HepG2 (cell line): ENCODE results near the gene STIP1. TPM values are rescaled to one million over a fixed set of nuclear protein-coding genes. Genes with fewer than 3 reads are reported as not detected.

Experiments used
- ARID2 ChIP-seq: sonication (generic); formaldehyde crosslinking; IDR thresholded peaks from 2 replicates; pipeline ENCODE4 v1.8.1; 2022; ENCODE audit warnings: mild to moderate bottlenecking, missing genetic modification reagents, borderline replicate concordance
- ARNTL ChIP-seq: sonication (generic); formaldehyde crosslinking; IDR thresholded peaks from 2 replicates; pipeline ENCODE4 v1.4.0; 2020; ENCODE audit warnings: mild to moderate bottlenecking, missing genetic modification reagents
- BORCS8-MEF2B ChIP-seq: sonication (generic); formaldehyde crosslinking; IDR thresholded peaks from 2 replicates; pipeline ENCODE4 v1.8.0; 2022; ENCODE audit warnings: mild to moderate bottlenecking, missing genetic modification reagents
- CAMTA2 ChIP-seq: sonication (generic); formaldehyde crosslinking; IDR thresholded peaks from 2 replicates; pipeline ENCODE4 v1.4.0; 2020; ENCODE audit warnings: mild to moderate bottlenecking, missing genetic modification reagents, borderline replicate concordance
- CREB1 ChIP-seq, 2 experiments: fragments of 450-650 bp in 1 of 2; IDR thresholded peaks; 2 replicates each; pipeline ENCODE4 v1.6.1; 2016 to 2017; ENCODE audit warnings: control low read depth in 1 of 2, mild to moderate bottlenecking in 1 of 2, missing compliant biosample characterization in 1 of 2, missing genetic modification characterization in 1 of 2
- ESRRA ChIP-seq: sonication (generic); formaldehyde crosslinking; IDR thresholded peaks from 2 replicates; pipeline ENCODE4 v1.5.1; 2020; ENCODE audit warnings: mild to moderate bottlenecking, low read depth, missing genetic modification reagents
- NFKBIZ ChIP-seq: IDR thresholded peaks from 2 replicates; pipeline ENCODE4 v1.6.1; 2018; ENCODE audit warnings: missing genetic modification reagents, missing compliant biosample characterization
- NFYB ChIP-seq: sonication (generic); formaldehyde crosslinking; IDR thresholded peaks from 2 replicates; pipeline ENCODE4 v1.4.0; 2020; ENCODE audit warnings: missing genetic modification reagents
- NR2F2 ChIP-seq: IDR thresholded peaks from 2 replicates; pipeline ENCODE4 v1.6.1; 2012; ENCODE audit warnings: low read depth, inconsistent platforms, borderline replicate concordance
- POLR2G ChIP-seq: fragments of 200-400 bp; formaldehyde crosslinking; IDR thresholded peaks from 2 replicates; pipeline ENCODE4 v1.6.1; 2018; ENCODE audit warnings: mild to moderate bottlenecking, low read depth, low read length, moderate library complexity
- SALL1 ChIP-seq: sonication (generic); formaldehyde crosslinking; IDR thresholded peaks from 2 replicates; pipeline ENCODE4 v1.8.0; 2022; ENCODE audit warnings: mild to moderate bottlenecking, missing genetic modification reagents
- YEATS4 ChIP-seq: sonication (generic); formaldehyde crosslinking; IDR thresholded peaks from 2 replicates; pipeline ENCODE4 v1.4.0; 2020; ENCODE audit warnings: missing genetic modification reagents, borderline replicate concordance
- ZC3H13 ChIP-seq: sonication (generic); formaldehyde crosslinking; IDR thresholded peaks from 2 replicates; pipeline ENCODE4 v1.8.1; 2023; ENCODE audit warnings: mild to moderate bottlenecking, missing genetic modification reagents, moderate library complexity
- ZFY ChIP-seq: sonication (generic); formaldehyde crosslinking; IDR thresholded peaks from 2 replicates; pipeline ENCODE4 v1.4.0; 2020; ENCODE audit warnings: missing genetic modification reagents
- ZNF101 ChIP-seq: sonication (generic); formaldehyde crosslinking; IDR thresholded peaks from 2 replicates; pipeline ENCODE4 v1.4.0; 2020; ENCODE audit warnings: mild to moderate bottlenecking, low read depth, missing genetic modification reagents, borderline replicate concordance
- ZNF431 ChIP-seq: sonication (generic); formaldehyde crosslinking; IDR thresholded peaks from 2 replicates; pipeline ENCODE4 v1.9.0; 2022; ENCODE audit warnings: missing genetic modification reagents, low read depth, mild to moderate bottlenecking, borderline replicate concordance
- ZNF501 ChIP-seq: sonication (generic); formaldehyde crosslinking; IDR thresholded peaks from 2 replicates; pipeline ENCODE4 v1.5.1; 2020; ENCODE audit warnings: mild to moderate bottlenecking, moderate library complexity, missing genetic modification reagents
- ZNF713 ChIP-seq: sonication (generic); formaldehyde crosslinking; IDR thresholded peaks from 2 replicates; pipeline ENCODE4 v1.4.0; 2020; ENCODE audit warnings: mild to moderate bottlenecking, missing genetic modification reagents
- ZNF788 ChIP-seq: sonication (generic); formaldehyde crosslinking; IDR thresholded peaks from 2 replicates; pipeline ENCODE4 v1.5.0; 2020; ENCODE audit warnings: mild to moderate bottlenecking, missing genetic modification reagents, borderline replicate concordance
- ZSCAN25 ChIP-seq: sonication (generic); formaldehyde crosslinking; IDR thresholded peaks from 2 replicates; pipeline ENCODE4 v1.8.0; 2022; ENCODE audit warnings: mild to moderate bottlenecking, missing genetic modification reagents
- polyA plus RNA-seq, 8 experiments: library from polyadenylated mRNA; depleted of rRNA in 3 of 8; stranded (reverse) in 7 of 8; unstranded in 1 of 8; fragments of >200 nt; fragmentation: Illumina TruSeq in 4 of 8; extraction: Trizol in 4 of 8; gene quantifications; 2 replicates each; pipeline versions ENCODE4 v1.2.1 to v1.2.3, GENCODE V29; 2011 to 2016; ENCODE audit warnings: low read depth in 4 of 8, missing spikeins in 1 of 8, mixed read lengths in 1 of 8; ENCODE audit not compliant: insufficient read depth in 1 of 8
- total RNA-seq, 5 experiments: library from RNA; depleted of rRNA; stranded (reverse); fragments of >200 nt; fragmentation: Illumina TruSeq; extraction: Trizol; gene quantifications; 2 replicates each; pipeline ENCODE4 v1.2.3, GENCODE V29; 2016; ENCODE audit warnings: low read depth in 1 of 5
- TF ChIP-seq, protein P1 (sequence below): sonication (generic); formaldehyde crosslinking; IDR thresholded peaks from 2 replicates; pipeline ENCODE4 v1.4.0; 2020; ENCODE audit warnings: missing genetic modification reagents
- TF ChIP-seq, protein P2 (sequence below): IDR thresholded peaks from 2 replicates; pipeline ENCODE4 v1.6.1; 2016; ENCODE audit warnings: missing genetic modification reagents, missing compliant biosample characterization
- TF ChIP-seq, protein P3 (sequence below): sonication (generic); formaldehyde crosslinking; IDR thresholded peaks from 2 replicates; pipeline ENCODE4 v1.4.0; 2020; ENCODE audit warnings: missing genetic modification reagents
- TF ChIP-seq, protein P4 (sequence below): IDR thresholded peaks from 2 replicates; pipeline ENCODE4 v1.6.1; 2016; ENCODE audit warnings: low read depth, borderline replicate concordance
- TF ChIP-seq, protein P5 (sequence below): sonication (generic); formaldehyde crosslinking; IDR thresholded peaks from 2 replicates; pipeline ENCODE4 v1.5.0; 2020; ENCODE audit warnings: missing genetic modification reagents

Gene STIP1
- total and polyA plus RNA-seq, 2 of the 13 experiments (the other 11 are each of a cell fraction or from before 2014, with no cell fraction given), result 81.1 to 217 TPM

DNA sequence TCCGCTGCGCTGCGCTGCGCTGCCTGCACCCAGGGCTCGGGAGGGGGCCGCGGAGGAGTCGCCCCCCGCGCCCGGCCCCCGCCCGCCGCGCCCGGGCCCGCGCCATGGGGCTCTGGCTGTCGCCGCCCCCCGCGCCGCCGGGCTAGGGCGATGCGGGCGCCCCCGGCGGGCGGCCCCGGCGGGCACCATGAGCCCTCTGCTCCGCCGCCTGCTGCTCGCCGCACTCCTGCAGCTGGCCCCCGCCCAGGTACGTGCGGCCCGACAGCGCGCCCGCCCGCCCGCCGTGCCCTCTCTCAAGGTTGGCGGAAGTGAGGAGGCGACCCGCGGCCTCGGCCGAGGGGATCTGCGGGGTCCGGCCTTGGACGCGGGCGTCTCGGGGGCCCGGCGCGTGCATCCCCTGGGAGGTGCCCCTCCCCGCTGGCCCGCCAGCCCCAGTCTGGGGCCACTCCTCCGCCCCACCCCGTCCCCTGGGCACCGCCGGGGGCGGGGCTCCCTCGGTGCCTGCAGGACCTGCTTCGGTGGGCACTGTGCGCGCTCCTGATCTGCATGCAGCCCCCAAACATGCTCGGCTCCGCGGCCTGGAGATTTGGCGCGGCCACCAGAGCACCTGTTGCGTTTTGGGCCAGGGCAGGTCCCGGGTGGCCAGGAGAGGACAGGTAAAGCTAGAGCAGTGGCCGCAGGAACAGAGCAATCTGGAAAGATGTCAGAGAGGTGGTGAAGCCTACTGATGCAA, 48.8 kb downstream of the STIP1 start (continued):
- peak; percentile 63; the same call in 1 of the 2 replicates for TF ChIP-seq YEATS4 (CRISPR knock-in tag)
- TF ChIP-seq ARID2, result peak; percentile 33; the same call in 1 of the 2 replicates
- TF ChIP-seq SALL1 (CRISPR knock-in tag), result peak; percentile 46; the same call in 1 of the 2 replicates
- TF ChIP-seq ZSCAN25 (CRISPR knock-in tag), result peak; percentile 51; the same call in 1 of the 2 replicates
- no peak for TF ChIP-seq CREB1 (IDR thresholded peaks at IDR 0.05)
- TF ChIP-seq CREB1 (CRISPR knock-in tag; IDR thresholded peaks at IDR 0.05), result no peak
- no peak for TF ChIP-seq ZNF713 (CRISPR knock-in tag)
- no peak for TF ChIP-seq NFKBIZ
- TF ChIP-seq, protein P1, sequence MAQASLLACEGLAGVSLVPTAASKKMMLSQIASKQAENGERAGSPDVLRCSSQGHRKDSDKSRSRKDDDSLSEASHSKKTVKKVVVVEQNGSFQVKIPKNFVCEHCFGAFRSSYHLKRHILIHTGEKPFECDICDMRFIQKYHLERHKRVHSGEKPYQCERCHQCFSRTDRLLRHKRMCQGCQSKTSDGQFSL (CRISPR knock-in tag), result peak; percentile 32; the same call in 1 of the 2 replicates
- no peak for TF ChIP-seq NFYB (CRISPR knock-in tag)
- TF ChIP-seq ZNF501 (CRISPR knock-in tag), result 0 out of 2 replicates have a peak, but pooled peaks have one; percentile 11
- TF ChIP-seq ARNTL (CRISPR knock-in tag), result peak; percentile 54; the same call in 1 of the 2 replicates
- TF ChIP-seq ZNF431 (CRISPR knock-in tag), result peak; percentile 10; the same call in 1 of the 2 replicates
- TF ChIP-seq, protein P2, sequence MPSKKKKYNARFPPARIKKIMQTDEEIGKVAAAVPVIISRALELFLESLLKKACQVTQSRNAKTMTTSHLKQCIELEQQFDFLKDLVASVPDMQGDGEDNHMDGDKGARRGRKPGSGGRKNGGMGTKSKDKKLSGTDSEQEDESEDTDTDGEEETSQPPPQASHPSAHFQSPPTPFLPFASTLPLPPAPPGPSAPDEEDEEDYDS (CRISPR knock-in tag), result no peak
- TF ChIP-seq, protein P3, sequence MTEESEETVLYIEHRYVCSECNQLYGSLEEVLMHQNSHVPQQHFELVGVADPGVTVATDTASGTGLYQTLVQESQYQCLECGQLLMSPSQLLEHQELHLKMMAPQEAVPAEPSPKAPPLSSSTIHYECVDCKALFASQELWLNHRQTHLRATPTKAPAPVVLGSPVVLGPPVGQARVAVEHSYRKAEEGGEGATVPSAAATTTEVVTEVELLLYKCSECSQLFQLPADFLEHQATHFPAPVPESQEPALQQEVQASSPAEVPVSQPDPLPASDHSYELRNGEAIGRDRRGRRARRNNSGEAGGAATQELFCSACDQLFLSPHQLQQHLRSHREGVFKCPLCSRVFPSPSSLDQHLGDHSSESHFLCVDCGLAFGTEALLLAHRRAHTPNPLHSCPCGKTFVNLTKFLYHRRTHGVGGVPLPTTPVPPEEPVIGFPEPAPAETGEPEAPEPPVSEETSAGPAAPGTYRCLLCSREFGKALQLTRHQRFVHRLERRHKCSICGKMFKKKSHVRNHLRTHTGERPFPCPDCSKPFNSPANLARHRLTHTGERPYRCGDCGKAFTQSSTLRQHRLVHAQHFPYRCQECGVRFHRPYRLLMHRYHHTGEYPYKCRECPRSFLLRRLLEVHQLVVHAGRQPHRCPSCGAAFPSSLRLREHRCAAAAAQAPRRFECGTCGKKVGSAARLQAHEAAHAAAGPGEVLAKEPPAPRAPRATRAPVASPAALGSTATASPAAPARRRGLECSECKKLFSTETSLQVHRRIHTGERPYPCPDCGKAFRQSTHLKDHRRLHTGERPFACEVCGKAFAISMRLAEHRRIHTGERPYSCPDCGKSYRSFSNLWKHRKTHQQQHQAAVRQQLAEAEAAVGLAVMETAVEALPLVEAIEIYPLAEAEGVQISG, result peak; percentile 63; the same call in 1 of the 2 replicates
- TF ChIP-seq CAMTA2, result no peak
- no peak for TF ChIP-seq NR2F2
- TF ChIP-seq ESRRA (CRISPR knock-in tag), result peak; percentile 52; the same call in 1 of the 2 replicates
- peak; percentile 52; the same call in 1 of the 2 replicates for TF ChIP-seq ZFY
- TF ChIP-seq ZNF788 (CRISPR knock-in tag), result peak; percentile 17; the same call in 1 of the 2 replicates
- TF ChIP-seq BORCS8-MEF2B (CRISPR knock-in tag), result peak; percentile 59; the same call in 1 of the 2 replicates
- TF ChIP-seq, protein P4, sequence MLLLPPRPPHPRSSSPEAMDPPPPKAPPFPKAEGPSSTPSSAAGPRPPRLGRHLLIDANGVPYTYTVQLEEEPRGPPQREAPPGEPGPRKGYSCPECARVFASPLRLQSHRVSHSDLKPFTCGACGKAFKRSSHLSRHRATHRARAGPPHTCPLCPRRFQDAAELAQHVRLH, result no peak
- peak; percentile 49; the same call in 1 of the 2 replicates for TF ChIP-seq POLR2G
- TF ChIP-seq ZNF101, result no peak
- 0 out of 2 replicates have a peak, but pooled peaks have one; percentile 26 for TF ChIP-seq ZC3H13 (CRISPR knock-in tag)
- TF ChIP-seq, protein P5, sequence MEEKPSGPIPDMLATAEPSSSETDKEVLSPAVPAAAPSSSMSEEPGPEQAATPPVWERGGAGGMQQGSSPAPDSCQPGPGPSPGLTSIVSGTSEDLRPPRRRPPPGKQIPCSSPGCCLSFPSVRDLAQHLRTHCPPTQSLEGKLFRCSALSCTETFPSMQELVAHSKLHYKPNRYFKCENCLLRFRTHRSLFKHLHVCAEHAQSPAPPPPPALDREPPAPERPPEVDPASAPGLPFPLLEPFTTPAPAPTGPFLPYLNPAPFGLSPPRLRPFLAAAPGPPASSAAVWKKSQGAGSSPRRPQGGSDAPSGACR (CRISPR knock-in tag), result 0 out of 2 replicates have a peak, but pooled peaks have one; percentile 45
